Mammary epithelial cell (primary cell): ENCODE measurements around the gene SSH3.

Source experiments
- EZH2 ChIP-seq: IDR thresholded peaks from 2 replicates; pipeline ENCODE4 v1.6.1; 2012; ENCODE audit warnings: low read length, inconsistent platforms, borderline replicate concordance
- TF ChIP-seq, protein P1 (sequence below), 2 donors: IDR thresholded peaks in 1 of 2; conservative IDR thresholded peaks in 1 of 2; 2 replicates each; pipeline ENCODE4 v1.5.1; 2011 to 2012; ENCODE audit warnings: inconsistent platforms in 2 of 2, low read length in 2 of 2, mild to moderate bottlenecking in 2 of 2, control low read depth in 1 of 2, low read depth in 1 of 2; ENCODE audit not compliant: insufficient read depth in 1 of 2; ENCODE audit errors: extremely low read depth in 1 of 2

DNA sequence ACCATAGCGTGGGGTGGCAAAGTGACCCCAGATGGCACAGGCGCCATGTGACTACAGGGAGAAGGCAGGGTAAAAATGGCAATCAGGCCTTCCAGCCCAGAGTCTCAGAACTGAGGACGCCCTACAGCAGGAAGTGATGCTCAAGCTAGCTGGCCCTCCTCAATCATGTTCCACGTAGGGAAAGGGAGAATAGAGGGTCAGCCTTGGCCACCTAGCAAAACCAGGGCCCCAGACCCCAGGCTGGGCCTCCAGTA is 15.2 kb upstream of the SSH3 start:
- TF ChIP-seq EZH2, result no peak
- TF ChIP-seq, protein P1, sequence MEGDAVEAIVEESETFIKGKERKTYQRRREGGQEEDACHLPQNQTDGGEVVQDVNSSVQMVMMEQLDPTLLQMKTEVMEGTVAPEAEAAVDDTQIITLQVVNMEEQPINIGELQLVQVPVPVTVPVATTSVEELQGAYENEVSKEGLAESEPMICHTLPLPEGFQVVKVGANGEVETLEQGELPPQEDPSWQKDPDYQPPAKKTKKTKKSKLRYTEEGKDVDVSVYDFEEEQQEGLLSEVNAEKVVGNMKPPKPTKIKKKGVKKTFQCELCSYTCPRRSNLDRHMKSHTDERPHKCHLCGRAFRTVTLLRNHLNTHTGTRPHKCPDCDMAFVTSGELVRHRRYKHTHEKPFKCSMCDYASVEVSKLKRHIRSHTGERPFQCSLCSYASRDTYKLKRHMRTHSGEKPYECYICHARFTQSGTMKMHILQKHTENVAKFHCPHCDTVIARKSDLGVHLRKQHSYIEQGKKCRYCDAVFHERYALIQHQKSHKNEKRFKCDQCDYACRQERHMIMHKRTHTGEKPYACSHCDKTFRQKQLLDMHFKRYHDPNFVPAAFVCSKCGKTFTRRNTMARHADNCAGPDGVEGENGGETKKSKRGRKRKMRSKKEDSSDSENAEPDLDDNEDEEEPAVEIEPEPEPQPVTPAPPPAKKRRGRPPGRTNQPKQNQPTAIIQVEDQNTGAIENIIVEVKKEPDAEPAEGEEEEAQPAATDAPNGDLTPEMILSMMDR (conservative IDR thresholded peaks at IDR 0.05 in 1 of 2, IDR thresholded peaks at IDR 0.05 in 1 of 2; ENCODE audit: extremely low read depth in 1 of 2, insufficient read depth in 1 of 2, low read depth in 1 of 2, low read length in 2 of 2), result no peak
